HepG2 (cell line): Measurements from ENCODE around the gene CEP131. TPM values are rescaled to one million over a fixed set of nuclear protein-coding genes. Genes with fewer than 3 reads are reported as not detected.

Experiments used
- CAMTA2 ChIP-seq: sonication (generic); formaldehyde crosslinking; IDR thresholded peaks from 2 replicates; pipeline ENCODE4 v1.4.0; 2020; ENCODE audit warnings: mild to moderate bottlenecking, missing genetic modification reagents, borderline replicate concordance
- CHD2 ChIP-seq: IDR thresholded peaks from 2 replicates; pipeline ENCODE4 v1.6.1; 2011; ENCODE audit warnings: low read depth, low read length, improper control_type of control experiment
- FOXA3 ChIP-seq: IDR thresholded peaks from 2 replicates; pipeline ENCODE4 v1.6.1; 2016; ENCODE audit warnings: missing genetic modification reagents, missing compliant biosample characterization
- GLI4 ChIP-seq: sonication (generic); formaldehyde crosslinking; IDR thresholded peaks from 2 replicates; pipeline ENCODE4 v1.5.1; 2020; ENCODE audit warnings: missing genetic modification reagents, mild to moderate bottlenecking, moderate library complexity, borderline replicate concordance
- HNF4A ChIP-seq: sonication (generic); formaldehyde crosslinking; IDR thresholded peaks from 2 replicates; pipeline ENCODE4 v1.4.0; 2020; ENCODE audit warnings: missing genetic modification reagents
- HOXA5 ChIP-seq: sonication (generic); formaldehyde crosslinking; IDR thresholded peaks from 2 replicates; pipeline ENCODE4 v1.4.0; 2020; ENCODE audit warnings: missing genetic modification reagents
- KAT8 ChIP-seq: IDR thresholded peaks from 2 replicates; pipeline ENCODE4 v1.6.1; 2016; ENCODE audit warnings: missing genetic modification reagents, missing compliant biosample characterization
- MAZ ChIP-seq, 2 experiments: sonication (generic) in 1 of 2; formaldehyde crosslinking in 1 of 2; IDR thresholded peaks; 2 replicates each; pipeline versions ENCODE4 v1.5.0 to v1.6.1; 2012 to 2020; ENCODE audit warnings: low read depth in 2 of 2, mild to moderate bottlenecking in 2 of 2, borderline replicate concordance in 1 of 2, improper control_type of control experiment in 1 of 2, low read length in 1 of 2, missing genetic modification reagents in 1 of 2, moderate library complexity in 1 of 2
- NFYC ChIP-seq: IDR thresholded peaks from 2 replicates; pipeline ENCODE4 v1.6.1; 2016; ENCODE audit warnings: missing genetic modification reagents, missing compliant biosample characterization
- PHF8 ChIP-seq: sonication (generic); formaldehyde crosslinking; IDR thresholded peaks from 2 replicates; pipeline ENCODE4 v1.5.0; 2020; ENCODE audit warnings: missing genetic modification reagents
- RXRB ChIP-seq: IDR thresholded peaks from 2 replicates; pipeline ENCODE4 v1.6.1; 2016; ENCODE audit warnings: borderline replicate concordance, missing genetic modification reagents, missing compliant biosample characterization
- ZFP36L2 ChIP-seq: sonication (generic); formaldehyde crosslinking; IDR thresholded peaks from 2 replicates; pipeline ENCODE4 v1.4.0; 2020; ENCODE audit warnings: missing genetic modification reagents
- ZNF17 ChIP-seq: sonication (generic); formaldehyde crosslinking; IDR thresholded peaks from 2 replicates; pipeline ENCODE4 v1.5.0; 2020; ENCODE audit warnings: mild to moderate bottlenecking, missing genetic modification reagents
- ZNF274 ChIP-seq: sonication (generic); formaldehyde crosslinking; IDR thresholded peaks from 2 replicates; pipeline ENCODE4 v1.5.1; 2020; ENCODE audit warnings: mild to moderate bottlenecking, missing genetic modification reagents
- ZNF430 ChIP-seq: sonication (generic); formaldehyde crosslinking; IDR thresholded peaks from 2 replicates; pipeline ENCODE4 v1.9.0; 2021; ENCODE audit warnings: mild to moderate bottlenecking, missing genetic modification reagents
- ZNF510 ChIP-seq: sonication (generic); formaldehyde crosslinking; IDR thresholded peaks from 2 replicates; pipeline ENCODE4 v1.4.0; 2020; ENCODE audit warnings: low read depth, mild to moderate bottlenecking, missing genetic modification reagents
- ZNF556 ChIP-seq: sonication (generic); formaldehyde crosslinking; IDR thresholded peaks from 2 replicates; pipeline ENCODE4 v1.4.0; 2020; ENCODE audit warnings: mild to moderate bottlenecking, missing genetic modification reagents, borderline replicate concordance
- ZNF709 ChIP-seq: sonication (generic); formaldehyde crosslinking; IDR thresholded peaks from 2 replicates; pipeline ENCODE4 v1.5.0; 2020; ENCODE audit warnings: mild to moderate bottlenecking, missing genetic modification reagents
- ZNF816 ChIP-seq: sonication (generic); formaldehyde crosslinking; IDR thresholded peaks from 2 replicates; pipeline ENCODE4 v1.8.0; 2022; ENCODE audit warnings: missing genetic modification reagents, mild to moderate bottlenecking, borderline replicate concordance
- ZNF83 ChIP-seq: sonication (generic); formaldehyde crosslinking; IDR thresholded peaks from 2 replicates; pipeline ENCODE4 v1.4.0; 2020; ENCODE audit warnings: missing genetic modification reagents, mild to moderate bottlenecking, borderline replicate concordance
- ZSCAN22 ChIP-seq: sonication (generic); formaldehyde crosslinking; IDR thresholded peaks from 2 replicates; pipeline ENCODE4 v1.4.0; 2020; ENCODE audit warnings: mild to moderate bottlenecking, missing genetic modification reagents
- polyA plus RNA-seq, 8 experiments: library from polyadenylated mRNA; depleted of rRNA in 3 of 8; stranded (reverse) in 7 of 8; unstranded in 1 of 8; fragments of >200 nt; fragmentation: Illumina TruSeq in 4 of 8; extraction: Trizol in 4 of 8; gene quantifications; 2 replicates each; pipeline versions ENCODE4 v1.2.1 to v1.2.3, GENCODE V29; 2011 to 2016; ENCODE audit warnings: low read depth in 4 of 8, missing spikeins in 1 of 8, mixed read lengths in 1 of 8; ENCODE audit not compliant: insufficient read depth in 1 of 8
- total RNA-seq, 5 experiments: library from RNA; depleted of rRNA; stranded (reverse); fragments of >200 nt; fragmentation: Illumina TruSeq; extraction: Trizol; gene quantifications; 2 replicates each; pipeline ENCODE4 v1.2.3, GENCODE V29; 2016; ENCODE audit warnings: low read depth in 1 of 5
- TF ChIP-seq, protein P1 (sequence below): sonication (generic); formaldehyde crosslinking; IDR thresholded peaks from 2 replicates; pipeline ENCODE4 v1.8.1; 2023; ENCODE audit warnings: mild to moderate bottlenecking, missing genetic modification reagents
- TF ChIP-seq, protein P2 (sequence below), 2 experiments: sonication (generic) in 1 of 2; formaldehyde crosslinking in 1 of 2; IDR thresholded peaks; 2 replicates each; pipeline versions ENCODE4 v1.4.0 to v1.6.1; 2018 to 2020; ENCODE audit warnings: missing genetic modification reagents in 2 of 2, borderline replicate concordance in 1 of 2, low read depth in 1 of 2, mild to moderate bottlenecking in 1 of 2, missing biosample characterization in 1 of 2
- TF ChIP-seq, protein P3 (sequence below): sonication (generic); formaldehyde crosslinking; conservative IDR thresholded peaks from 2 replicates; pipeline ENCODE4 v1.4.0; 2020; ENCODE audit warnings: missing genetic modification reagents

The CEP131 gene
- total and polyA plus RNA-seq, 2 of the 13 experiments (the other 11 are each of a cell fraction or from before 2014, with no cell fraction given) = 5.0 to 16.8 TPM

DNA sequence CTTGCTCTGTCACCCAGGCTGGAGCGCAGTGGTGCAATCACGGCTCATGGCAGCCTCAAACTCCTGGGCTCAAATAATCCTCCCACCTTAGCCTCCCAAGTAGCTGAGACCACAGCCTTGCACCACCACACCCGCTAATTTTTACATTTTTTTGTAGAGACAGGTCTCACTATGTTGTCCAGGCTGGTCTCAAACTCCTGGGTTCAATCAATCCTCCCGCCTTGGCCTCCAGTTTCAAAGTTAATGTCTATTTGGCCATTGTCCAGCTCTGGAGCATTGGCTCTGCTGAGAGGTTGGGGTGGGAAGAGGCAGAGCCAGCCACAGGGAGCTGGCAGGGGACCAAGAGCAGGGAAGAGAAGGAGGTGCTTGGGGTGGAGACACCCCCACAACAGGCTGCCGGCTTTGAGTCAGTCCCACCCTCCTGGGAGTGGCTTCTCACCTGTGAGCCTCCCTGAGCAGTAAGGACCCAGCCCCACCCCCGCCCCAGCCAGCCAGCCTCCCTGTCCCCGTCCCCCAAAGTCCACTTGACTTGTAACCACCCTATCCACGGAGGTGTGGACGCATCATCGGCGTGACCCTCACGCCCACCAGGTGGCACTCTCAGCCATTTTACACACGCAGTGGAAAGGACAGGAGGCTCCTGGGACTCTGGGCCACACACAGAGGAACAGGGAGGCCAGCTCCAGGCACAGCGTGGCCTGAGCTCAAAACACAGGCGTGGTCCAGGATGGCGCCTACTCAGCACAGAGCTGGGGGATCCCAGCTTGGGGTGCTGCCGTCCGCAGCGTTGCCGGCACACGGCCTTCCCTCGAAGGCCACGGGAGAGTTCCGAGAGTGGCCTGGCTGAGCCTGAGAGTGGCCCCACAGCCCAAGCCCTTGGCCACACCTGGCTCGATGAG is 80.2 kb downstream of the CEP131 start (continued):
- TF ChIP-seq, protein P1, sequence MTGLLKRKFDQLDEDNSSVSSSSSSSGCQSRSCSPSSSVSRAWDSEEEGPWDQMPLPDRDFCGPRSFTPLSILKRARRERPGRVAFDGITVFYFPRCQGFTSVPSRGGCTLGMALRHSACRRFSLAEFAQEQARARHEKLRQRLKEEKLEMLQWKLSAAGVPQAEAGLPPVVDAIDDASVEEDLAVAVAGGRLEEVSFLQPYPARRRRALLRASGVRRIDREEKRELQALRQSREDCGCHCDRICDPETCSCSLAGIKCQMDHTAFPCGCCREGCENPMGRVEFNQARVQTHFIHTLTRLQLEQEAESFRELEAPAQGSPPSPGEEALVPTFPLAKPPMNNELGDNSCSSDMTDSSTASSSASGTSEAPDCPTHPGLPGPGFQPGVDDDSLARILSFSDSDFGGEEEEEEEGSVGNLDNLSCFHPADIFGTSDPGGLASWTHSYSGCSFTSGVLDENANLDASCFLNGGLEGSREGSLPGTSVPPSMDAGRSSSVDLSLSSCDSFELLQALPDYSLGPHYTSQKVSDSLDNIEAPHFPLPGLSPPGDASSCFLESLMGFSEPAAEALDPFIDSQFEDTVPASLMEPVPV (CRISPR knock-in tag) = no peak
- TF ChIP-seq ZNF816 (CRISPR knock-in tag) (no peak), ZNF709 (CRISPR knock-in tag) (peak; percentile 57; the same call in 1 of the 2 replicates), HNF4A (CRISPR knock-in tag) (peak; percentile 16; the same call in 1 of the 2 replicates), ZNF510 (CRISPR knock-in tag) (no peak), RXRB (peak; percentile 27; the same call in 1 of the 2 replicates), ZNF274 (CRISPR knock-in tag) (peak; percentile 86), ZFP36L2 (no peak), FOXA3 (CRISPR knock-in tag) (peak; percentile 56), MAZ (IDR thresholded peaks at IDR 0.05; ENCODE audit: borderline replicate concordance, low read depth, low read length) (no peak), MAZ (CRISPR knock-in tag; IDR thresholded peaks at IDR 0.05; ENCODE audit: low read depth) (peak; percentile 49; the same call in 1 of the 2 replicates), GLI4 (CRISPR knock-in tag) (no peak), ZNF430 (CRISPR knock-in tag) (0 out of 2 replicates have a peak, but pooled peaks have one; percentile 28), KAT8 (CRISPR knock-in tag) (0 out of 2 replicates have a peak, but pooled peaks have one; percentile 43), ZNF17 (CRISPR knock-in tag) (no peak), ZNF556 (CRISPR knock-in tag) (peak; percentile 70; the same call in 1 of the 2 replicates), PHF8 (peak; percentile 54), ZSCAN22 (CRISPR knock-in tag) (no peak), CHD2 (0 out of 2 replicates have a peak, but pooled peaks have one; percentile 4), CAMTA2 (peak; percentile 84; the same call in 1 of the 2 replicates), HOXA5 (CRISPR knock-in tag) (0 out of 2 replicates have a peak, but pooled peaks have one; percentile 39), ZNF83 (CRISPR knock-in tag) (no peak; the same call in 1 of the 2 replicates), NFYC (no peak)
- TF ChIP-seq, protein P2, sequence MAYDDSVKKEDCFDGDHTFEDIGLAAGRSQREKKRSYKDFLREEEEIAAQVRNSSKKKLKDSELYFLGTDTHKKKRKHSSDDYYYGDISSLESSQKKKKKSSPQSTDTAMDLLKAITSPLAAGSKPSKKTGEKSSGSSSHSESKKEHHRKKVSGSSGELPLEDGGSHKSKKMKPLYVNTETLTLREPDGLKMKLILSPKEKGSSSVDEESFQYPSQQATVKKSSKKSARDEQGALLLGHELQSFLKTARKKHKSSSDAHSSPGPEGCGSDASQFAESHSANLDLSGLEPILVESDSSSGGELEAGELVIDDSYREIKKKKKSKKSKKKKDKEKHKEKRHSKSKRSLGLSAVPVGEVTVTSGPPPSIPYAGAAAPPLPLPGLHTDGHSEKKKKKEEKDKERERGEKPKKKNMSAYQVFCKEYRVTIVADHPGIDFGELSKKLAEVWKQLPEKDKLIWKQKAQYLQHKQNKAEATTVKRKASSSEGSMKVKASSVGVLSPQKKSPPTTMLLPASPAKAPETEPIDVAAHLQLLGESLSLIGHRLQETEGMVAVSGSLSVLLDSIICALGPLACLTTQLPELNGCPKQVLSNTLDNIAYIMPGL (CRISPR knock-in tag; IDR thresholded peaks at IDR 0.05; ENCODE audit: borderline replicate concordance in 1 of 2, low read depth in 1 of 2) = peak; percentile 72 to 77
- TF ChIP-seq, protein P3, sequence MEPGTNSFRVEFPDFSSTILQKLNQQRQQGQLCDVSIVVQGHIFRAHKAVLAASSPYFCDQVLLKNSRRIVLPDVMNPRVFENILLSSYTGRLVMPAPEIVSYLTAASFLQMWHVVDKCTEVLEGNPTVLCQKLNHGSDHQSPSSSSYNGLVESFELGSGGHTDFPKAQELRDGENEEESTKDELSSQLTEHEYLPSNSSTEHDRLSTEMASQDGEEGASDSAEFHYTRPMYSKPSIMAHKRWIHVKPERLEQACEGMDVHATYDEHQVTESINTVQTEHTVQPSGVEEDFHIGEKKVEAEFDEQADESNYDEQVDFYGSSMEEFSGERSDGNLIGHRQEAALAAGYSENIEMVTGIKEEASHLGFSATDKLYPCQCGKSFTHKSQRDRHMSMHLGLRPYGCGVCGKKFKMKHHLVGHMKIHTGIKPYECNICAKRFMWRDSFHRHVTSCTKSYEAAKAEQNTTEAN (CRISPR knock-in tag) = no peak
